ENCODE data around the gene TRERF1. TPM values are rescaled to one million over a fixed set of nuclear protein-coding genes. Genes with fewer than 3 reads are reported as not detected.

Gene TRERF1, protein sequence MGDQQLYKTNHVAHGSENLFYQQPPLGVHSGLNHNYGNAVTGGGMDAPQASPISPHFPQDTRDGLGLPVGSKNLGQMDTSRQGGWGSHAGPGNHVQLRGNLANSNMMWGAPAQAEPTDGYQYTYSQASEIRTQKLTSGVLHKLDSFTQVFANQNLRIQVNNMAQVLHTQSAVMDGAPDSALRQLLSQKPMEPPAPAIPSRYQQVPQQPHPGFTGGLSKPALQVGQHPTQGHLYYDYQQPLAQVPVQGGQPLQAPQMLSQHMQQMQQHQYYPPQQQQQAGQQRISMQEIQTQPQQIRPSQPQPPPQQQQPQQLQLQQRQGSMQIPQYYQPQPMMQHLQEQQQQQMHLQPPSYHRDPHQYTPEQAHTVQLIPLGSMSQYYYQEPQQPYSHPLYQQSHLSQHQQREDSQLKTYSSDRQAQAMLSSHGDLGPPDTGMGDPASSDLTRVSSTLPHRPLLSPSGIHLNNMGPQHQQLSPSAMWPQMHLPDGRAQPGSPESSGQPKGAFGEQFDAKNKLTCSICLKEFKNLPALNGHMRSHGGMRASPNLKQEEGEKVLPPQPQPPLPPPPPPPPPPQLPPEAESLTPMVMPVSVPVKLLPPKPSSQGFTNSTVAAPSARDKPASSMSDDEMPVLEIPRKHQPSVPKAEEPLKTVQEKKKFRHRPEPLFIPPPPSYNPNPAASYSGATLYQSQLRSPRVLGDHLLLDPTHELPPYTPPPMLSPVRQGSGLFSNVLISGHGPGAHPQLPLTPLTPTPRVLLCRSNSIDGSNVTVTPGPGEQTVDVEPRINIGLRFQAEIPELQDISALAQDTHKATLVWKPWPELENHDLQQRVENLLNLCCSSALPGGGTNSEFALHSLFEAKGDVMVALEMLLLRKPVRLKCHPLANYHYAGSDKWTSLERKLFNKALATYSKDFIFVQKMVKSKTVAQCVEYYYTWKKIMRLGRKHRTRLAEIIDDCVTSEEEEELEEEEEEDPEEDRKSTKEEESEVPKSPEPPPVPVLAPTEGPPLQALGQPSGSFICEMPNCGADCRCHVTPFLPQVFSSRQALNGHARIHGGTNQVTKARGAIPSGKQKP (N-terminal part only)
- 8.3 and 12.3 TPM in 2 replicates for total RNA-seq (ENCODE audit: low replicate concordance)

DNA sequence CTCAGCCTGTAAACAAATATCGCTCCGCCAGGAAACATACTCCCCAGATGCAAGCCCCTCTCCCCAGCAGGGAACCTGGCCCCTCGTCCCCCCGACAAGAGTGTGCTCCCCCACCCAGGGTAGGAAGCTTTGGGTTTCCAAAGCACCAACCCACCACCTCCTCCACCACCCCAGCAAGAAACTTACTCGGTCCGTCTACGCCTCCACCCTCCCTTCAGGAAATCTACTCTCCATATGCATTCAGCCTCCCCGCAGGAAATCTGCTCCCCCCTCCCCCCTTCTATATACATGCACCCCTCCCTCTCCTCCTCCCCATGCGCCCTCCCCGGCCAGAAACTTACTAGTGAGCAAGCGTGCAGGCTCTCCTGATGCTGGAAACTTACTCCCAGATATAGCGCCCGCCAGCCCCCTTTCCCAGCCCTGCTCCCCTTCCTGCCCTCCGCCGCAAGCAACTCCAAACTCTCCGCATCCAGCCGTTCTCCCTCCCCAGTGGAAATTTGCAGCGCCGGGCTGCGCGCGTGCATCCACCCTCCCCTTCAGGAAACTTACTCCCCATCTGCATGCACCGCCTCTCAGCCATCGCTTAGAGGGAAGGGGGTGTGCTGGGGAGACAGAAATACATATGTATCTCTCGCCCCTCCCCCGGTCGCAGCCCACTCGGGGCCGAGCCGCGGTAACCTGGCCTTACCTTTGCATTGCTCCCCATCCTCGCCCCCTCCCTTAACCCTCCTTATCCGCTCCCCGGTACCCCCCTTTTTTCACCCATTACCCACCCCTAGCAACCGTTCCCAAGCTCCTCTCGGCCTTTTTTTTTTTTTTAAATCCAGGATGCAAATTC, at the start of gene TRERF1:
Gene TRERF1 (minus strand): TSS at position 594 of the 838 bp plus-strand sequence. CDS start 182,336 bp downstream, outside the sequence.
- Mint-ChIP-seq H3K4me1 (peaks cover 41% of the 10 kb centered on the region), H3K27me3 (ENCODE audit: insufficient read depth, low read depth) (peaks cover 11% of the 10 kb centered on the region), H3K36me3 (peaks cover 8% of the 10 kb centered on the region), H3K4me3 (peak within 1 kb of the TSS; percentile 100), H3K9me3 (no peaks in the 10 kb centered on the region), H3K27ac (peak within 1 kb of the TSS; percentile 98)
- DNase-seq (ENCODE audit: low spot score), result peak; percentile 85
- Histone ChIP-seq H4K20me1 (ENCODE audit: low read depth) (peaks cover 39% of the 10 kb centered on the region), H3K9me3 (ENCODE audit: low read depth) (no peaks in the 10 kb centered on the region), H3K27me3 (no peaks in the 10 kb centered on the region), H3K9ac (peak within 1 kb of the TSS; percentile 25), H2AFZ (replicated peaks) (peak within 1 kb of the TSS; percentile 85), H3K79me2 (ENCODE audit: low read depth) (peaks cover 51% of the 10 kb centered on the region), H3K4me1 (peaks cover 41% of the 10 kb centered on the region), H3F3A (ENCODE audit: low read depth) (peaks cover 68% of the 10 kb centered on the region), H3K36me3 (no peaks in the 10 kb centered on the region), H3K4me3 (peak within 1 kb of the TSS; percentile 78), H3K27ac (peak within 1 kb of the TSS; percentile 88), H3K4me2 (peak within 1 kb of the TSS; percentile 87)
- TF ChIP-seq EZH2phosphoT487 (IDR thresholded peaks at IDR 0.05) (no peak), EZH2 (IDR thresholded peaks at IDR 0.05) (no peak)
- TF ChIP-seq, protein P1, sequence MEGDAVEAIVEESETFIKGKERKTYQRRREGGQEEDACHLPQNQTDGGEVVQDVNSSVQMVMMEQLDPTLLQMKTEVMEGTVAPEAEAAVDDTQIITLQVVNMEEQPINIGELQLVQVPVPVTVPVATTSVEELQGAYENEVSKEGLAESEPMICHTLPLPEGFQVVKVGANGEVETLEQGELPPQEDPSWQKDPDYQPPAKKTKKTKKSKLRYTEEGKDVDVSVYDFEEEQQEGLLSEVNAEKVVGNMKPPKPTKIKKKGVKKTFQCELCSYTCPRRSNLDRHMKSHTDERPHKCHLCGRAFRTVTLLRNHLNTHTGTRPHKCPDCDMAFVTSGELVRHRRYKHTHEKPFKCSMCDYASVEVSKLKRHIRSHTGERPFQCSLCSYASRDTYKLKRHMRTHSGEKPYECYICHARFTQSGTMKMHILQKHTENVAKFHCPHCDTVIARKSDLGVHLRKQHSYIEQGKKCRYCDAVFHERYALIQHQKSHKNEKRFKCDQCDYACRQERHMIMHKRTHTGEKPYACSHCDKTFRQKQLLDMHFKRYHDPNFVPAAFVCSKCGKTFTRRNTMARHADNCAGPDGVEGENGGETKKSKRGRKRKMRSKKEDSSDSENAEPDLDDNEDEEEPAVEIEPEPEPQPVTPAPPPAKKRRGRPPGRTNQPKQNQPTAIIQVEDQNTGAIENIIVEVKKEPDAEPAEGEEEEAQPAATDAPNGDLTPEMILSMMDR (IDR thresholded peaks at IDR 0.05), result no peak

DNA sequence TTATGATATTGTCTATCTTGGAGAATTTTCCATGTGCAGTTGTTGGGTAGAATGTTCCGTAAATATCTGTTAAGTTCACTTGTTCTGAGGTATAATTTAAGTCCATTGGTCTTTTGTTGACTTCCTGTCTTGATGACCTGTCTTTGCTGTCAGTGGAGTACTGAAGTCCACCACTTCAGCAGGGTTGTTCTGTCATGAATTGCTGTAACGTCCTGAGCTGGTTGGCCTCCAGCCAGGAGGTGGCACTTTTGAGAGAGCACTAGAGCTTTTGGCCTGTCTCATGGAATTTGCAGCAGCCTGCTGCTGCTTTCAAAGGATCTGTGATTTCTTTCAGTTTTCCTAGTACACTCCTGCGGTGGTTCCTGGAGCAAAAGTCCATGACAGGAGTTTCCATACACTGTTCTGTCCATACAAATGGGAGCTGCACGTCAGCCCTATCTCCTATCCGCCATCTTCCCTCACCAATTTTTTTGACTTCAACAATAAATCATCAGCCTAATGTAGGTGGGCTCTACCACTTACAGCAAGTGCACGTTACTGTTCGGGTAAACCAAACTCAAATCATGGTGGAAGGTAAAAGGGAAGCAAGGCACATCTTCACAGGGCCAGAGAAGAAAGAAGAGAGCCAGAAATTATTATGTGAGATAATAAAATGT, 46.9 kb upstream of the TRERF1 start:
- H3K9me3 Mint-ChIP-seq, result peaks cover 27% of the 10 kb centered on the region
- no peak overlapping the region for H3K27ac Mint-ChIP-seq
- no peak overlapping the region for H3K4me2 ChIP-seq
- TF ChIP-seq EZH2 (IDR thresholded peaks at IDR 0.05) (no peak), EZH2phosphoT487 (IDR thresholded peaks at IDR 0.05) (no peak)
- TF ChIP-seq, protein P1 (IDR thresholded peaks at IDR 0.05), result no peak
- H4K20me1 ChIP-seq (ENCODE audit: low read depth), result no peaks in the 10 kb centered on the region
- H3K4me3 Mint-ChIP-seq, result no peak overlapping the region
- no peaks in the 10 kb centered on the region for H3F3A ChIP-seq (ENCODE audit: low read depth)
- H3K36me3 Mint-ChIP-seq, result no peaks in the 10 kb centered on the region
- H3K9me3 ChIP-seq (ENCODE audit: low read depth), result peaks cover 5% of the 10 kb centered on the region
- H3K4me3 ChIP-seq, result no peak overlapping the region
- no peaks in the 10 kb centered on the region for H3K79me2 ChIP-seq (ENCODE audit: low read depth)
- no peak overlapping the region for H3K9ac ChIP-seq
- DNase-seq (ENCODE audit: low spot score), result no peak
- H3K4me1 Mint-ChIP-seq, result no peaks in the 10 kb centered on the region
- H3K27me3 ChIP-seq, result no peaks in the 10 kb centered on the region
- no peaks in the 10 kb centered on the region for H3K36me3 ChIP-seq
- peak overlapping the region; percentile 53 for H2AFZ ChIP-seq (replicated peaks)
- no peaks in the 10 kb centered on the region for H3K4me1 ChIP-seq
- H3K27ac ChIP-seq, result no peak overlapping the region
- no peaks in the 10 kb centered on the region for H3K27me3 Mint-ChIP-seq (ENCODE audit: insufficient read depth, low read depth)
